Lung (tissue), 12 donors: ENCODE data around the gene CD226. TPM values are rescaled to one million over a fixed set of nuclear protein-coding genes. Genes with fewer than 3 reads are reported as not detected.

Experiments used
- ATAC-seq: fragments of 200-7000 bp; cut with Tn5 transposase; one replicate; pipeline ENCODE4 v1.9.1; 2020; ENCODE audit warnings: moderate number of reproducible peaks; ENCODE audit not compliant: insufficient read depth, low FRiP score
- DNase-seq, 3 donors: peaks; one replicate each; pipeline ENCODE4 v3.0.0-alpha.2; 2013 to 2017
- H3K27ac ChIP-seq, 2 donors: one replicate each; pipeline ENCODE4 v1.5.1; 2013; ENCODE audit warnings: mild to moderate bottlenecking in 2 of 2, moderate library complexity in 2 of 2, control low read depth in 1 of 2, inconsistent platforms in 1 of 2, low read depth in 1 of 2, low read length in 1 of 2
- H3K27me3 ChIP-seq, 3 donors: one replicate each; pipeline ENCODE4 v1.5.1; 2013; ENCODE audit warnings: low read length in 2 of 3; ENCODE audit not compliant: control insufficient read depth in 3 of 3, insufficient read depth in 3 of 3
- H3K36me3 ChIP-seq, 4 donors: one replicate each; pipeline ENCODE4 v1.5.1; 2013; ENCODE audit warnings: low read length in 4 of 4, mild to moderate bottlenecking in 1 of 4, moderate library complexity in 1 of 4; ENCODE audit not compliant: control insufficient read depth in 4 of 4, insufficient read depth in 4 of 4
- H3K4me1 ChIP-seq, 5 donors: one replicate each; pipeline ENCODE4 v1.5.1; 2013; ENCODE audit warnings: low read length in 5 of 5, mild to moderate bottlenecking in 2 of 5, moderate library complexity in 1 of 5; ENCODE audit not compliant: control insufficient read depth in 5 of 5, insufficient read depth in 5 of 5
- H3K4me3 ChIP-seq: one replicate; pipeline ENCODE4 v1.5.1; 2013; ENCODE audit warnings: mild to moderate bottlenecking, control low read depth, moderate library complexity
- H3K9ac ChIP-seq, 2 donors: one replicate each; pipeline ENCODE4 v1.5.1; 2013; ENCODE audit warnings: low read length in 2 of 2, control low read depth in 1 of 2; ENCODE audit not compliant: insufficient read depth in 1 of 2
- H3K9me3 ChIP-seq, 4 donors: one replicate each; pipeline ENCODE4 v1.5.1; 2013; ENCODE audit warnings: low read length in 3 of 4, mild to moderate bottlenecking in 1 of 4, moderate library complexity in 1 of 4; ENCODE audit not compliant: control insufficient read depth in 4 of 4, insufficient read depth in 3 of 4
- WGBS, 2 donors: extraction: QIAGEN DNeasy Blood & Tissue Kit; methylation state at CpG; one replicate each; pipeline ENCODE4 v1.1.7; 2013; 5-methylcytosine and 5-hydroxymethylcytosine counted together
- polyA plus RNA-seq, 2 donors: library from polyadenylated mRNA; stranded (reverse); fragments of 200-250 nt; gene quantifications; one replicate each; pipeline ENCODE4 v1.2.1, GENCODE V29; 2013
- total RNA-seq, 2 donors: library from RNA; depleted of rRNA in 1 of 2; stranded (reverse); fragments of >200 nt in 1 of 2; gene quantifications; one replicate each; pipeline ENCODE4 v1.2.1, GENCODE V29; 2014 to 2021
- TF ChIP-seq, protein P1 (sequence below): IDR thresholded peaks from 2 replicates; pipeline ENCODE4 v1.5.1; 2012; ENCODE audit warnings: mild to moderate bottlenecking; ENCODE audit errors: control extremely low read depth, extremely low read depth
- donor health status: control.
- donor health status: control.
- donor health status: Bipolar disorder and iron deficiency.
- donor health status: healthy.
- donor health status: DM: yes; HTN: yes; CAD: no.

CD226 gene
- total and polyA plus RNA-seq, 4 donors, result 0.49 to 6.3 (median 2.7) TPM

DNA sequence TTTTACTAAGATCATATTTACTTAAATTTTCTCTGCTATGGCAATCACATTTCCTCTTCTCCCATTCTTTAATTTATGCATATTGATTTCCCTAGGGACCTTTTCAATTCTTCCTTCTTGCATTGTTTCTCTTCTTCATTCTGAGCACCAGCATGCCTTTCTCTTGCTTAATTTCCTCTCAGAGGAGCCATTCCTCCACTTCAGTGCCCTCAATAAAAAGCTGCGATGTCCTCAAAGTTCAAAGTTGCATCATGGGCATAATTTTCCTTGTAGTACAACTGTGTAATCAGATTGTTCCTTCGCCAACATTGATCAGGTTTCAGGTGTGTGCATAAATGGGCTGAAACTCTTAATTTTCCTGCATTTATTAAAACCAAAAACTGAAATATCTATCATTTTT is 21.8 kb upstream of the CD226 start:
- ATAC-seq, result no peak
- 67 to 68% methylated on average over 2 of the region's 2 CpGs for whole genome bisulfite sequencing, 2 donors

DNA sequence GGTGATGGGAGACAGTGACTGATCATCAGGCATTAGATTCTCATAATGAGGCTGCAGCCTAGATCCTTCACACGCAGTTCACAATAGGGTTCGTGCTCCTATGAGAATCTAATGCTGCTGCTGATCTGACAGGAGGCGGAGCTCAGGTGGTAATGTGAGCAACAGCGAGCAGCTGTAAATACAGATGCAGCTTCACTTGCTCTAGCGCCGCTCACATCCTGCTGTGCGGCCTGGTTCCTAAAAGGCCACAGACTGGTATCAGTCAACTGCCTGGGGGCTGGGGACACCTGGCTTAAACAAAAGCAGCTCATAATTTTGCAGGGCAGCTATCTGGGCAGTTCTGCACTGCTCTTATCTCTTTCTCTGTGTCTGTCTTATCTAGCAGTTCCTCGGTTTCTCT is 20.4 kb upstream of the CD226 start:
- peaks cover 0 to 6% (median 2%) of the 10 kb centered on the region in 4 donors for H3K9me3 ChIP-seq
- ATAC-seq, result no peak
- 88% methylated on average over 8 of the region's 8 CpGs for WGBS, 2 donors

More for the DNA sequence above, 21.8 kb upstream of the CD226 start:
- no peak overlapping the region for H3K4me3 ChIP-seq
- H3K36me3 ChIP-seq, result no peaks in the 10 kb centered on the region
- H3K27ac ChIP-seq, result no peak overlapping the region
- TF ChIP-seq, protein P1, sequence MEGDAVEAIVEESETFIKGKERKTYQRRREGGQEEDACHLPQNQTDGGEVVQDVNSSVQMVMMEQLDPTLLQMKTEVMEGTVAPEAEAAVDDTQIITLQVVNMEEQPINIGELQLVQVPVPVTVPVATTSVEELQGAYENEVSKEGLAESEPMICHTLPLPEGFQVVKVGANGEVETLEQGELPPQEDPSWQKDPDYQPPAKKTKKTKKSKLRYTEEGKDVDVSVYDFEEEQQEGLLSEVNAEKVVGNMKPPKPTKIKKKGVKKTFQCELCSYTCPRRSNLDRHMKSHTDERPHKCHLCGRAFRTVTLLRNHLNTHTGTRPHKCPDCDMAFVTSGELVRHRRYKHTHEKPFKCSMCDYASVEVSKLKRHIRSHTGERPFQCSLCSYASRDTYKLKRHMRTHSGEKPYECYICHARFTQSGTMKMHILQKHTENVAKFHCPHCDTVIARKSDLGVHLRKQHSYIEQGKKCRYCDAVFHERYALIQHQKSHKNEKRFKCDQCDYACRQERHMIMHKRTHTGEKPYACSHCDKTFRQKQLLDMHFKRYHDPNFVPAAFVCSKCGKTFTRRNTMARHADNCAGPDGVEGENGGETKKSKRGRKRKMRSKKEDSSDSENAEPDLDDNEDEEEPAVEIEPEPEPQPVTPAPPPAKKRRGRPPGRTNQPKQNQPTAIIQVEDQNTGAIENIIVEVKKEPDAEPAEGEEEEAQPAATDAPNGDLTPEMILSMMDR, result no peak
- H3K27me3 ChIP-seq, result no peaks in the 10 kb centered on the region
- peaks cover 0 to 11% (median 2%) of the 10 kb centered on the region in 4 donors for H3K9me3 ChIP-seq
- no peaks in the 10 kb centered on the region for H3K4me1 ChIP-seq
- no peak overlapping the region for H3K9ac ChIP-seq
- DNase-seq, result no peak

DNA sequence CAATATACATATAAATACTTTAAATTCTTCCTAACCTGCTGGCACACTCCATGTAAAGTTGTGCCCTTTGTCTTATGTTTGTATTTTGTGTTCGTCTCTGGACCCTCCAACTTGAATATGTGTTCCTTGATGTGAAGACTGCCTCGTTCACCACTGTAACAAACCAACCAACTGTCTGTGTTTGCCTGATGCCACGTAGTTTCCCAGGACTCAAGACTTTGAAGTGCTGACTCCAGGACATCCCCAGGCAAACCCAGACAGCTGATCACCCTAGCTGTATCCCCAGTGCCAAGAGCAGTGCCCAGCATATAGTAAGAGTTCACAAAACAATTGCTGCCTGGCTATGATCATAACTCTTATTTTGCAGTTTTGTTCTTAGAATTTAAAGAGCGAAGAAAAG is 15.5 kb upstream of the CD226 start:
- ATAC-seq, result no peak
- 95 to 97% methylated on average over 4 of the region's 4 CpGs for WGBS, 2 donors

More for the DNA sequence above, 20.4 kb upstream of the CD226 start:
- Histone ChIP-seq H3K27ac (no peak overlapping the region), H3K4me3 (no peak overlapping the region), H3K36me3 (no peaks in the 10 kb centered on the region), H3K4me1 (no peaks in the 10 kb centered on the region), H3K9ac (no peak overlapping the region), H3K27me3 (no peaks in the 10 kb centered on the region)
- TF ChIP-seq, protein P1, result no peak
- DNase-seq, result no peak

More for the DNA sequence above, 15.5 kb upstream of the CD226 start:
- Histone ChIP-seq H3K9me3 (peaks cover 0 to 2% (median 0%) of the 10 kb centered on the region in 4 donors), H3K27ac (no peak overlapping the region), H3K9ac (no peak overlapping the region), H3K27me3 (no peaks in the 10 kb centered on the region), H3K36me3 (no peaks in the 10 kb centered on the region), H3K4me1 (no peaks in the 10 kb centered on the region), H3K4me3 (no peak overlapping the region)
- TF ChIP-seq, protein P1, result no peak
- DNase-seq, result no peak
